Measurements from ENCODE around the gene IL17F.

IL17F gene

DNA sequence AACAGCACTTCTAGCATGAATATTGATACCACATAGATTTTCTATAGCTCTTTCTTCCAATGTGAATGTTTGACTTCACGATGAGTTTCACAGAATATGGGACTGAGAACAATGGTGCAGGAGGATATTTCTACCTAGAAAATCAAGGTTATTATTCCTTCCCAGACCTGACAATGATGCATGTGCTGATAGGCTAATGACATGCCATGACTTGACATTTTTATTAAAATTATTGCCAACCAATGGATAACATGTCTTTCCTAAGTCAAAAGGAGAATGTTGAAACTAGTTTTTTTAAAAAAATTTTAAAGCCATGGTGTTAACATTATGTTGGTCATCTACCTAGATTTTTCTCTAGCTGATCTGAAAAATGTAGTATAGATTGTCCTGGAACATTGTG lies 57.2 kb downstream of the IL17F start:
- H3K27ac Mint-ChIP-seq, result no peak overlapping the region
- peaks cover 3% of the 10 kb centered on the region for H3K9me3 Mint-ChIP-seq
- H3K36me3 Mint-ChIP-seq (ENCODE audit: low read depth), result no peaks in the 10 kb centered on the region
- peaks cover 68% of the 10 kb centered on the region for H3K27me3 Mint-ChIP-seq
- H3K4me3 Mint-ChIP-seq, result no peak overlapping the region
- H3K4me1 Mint-ChIP-seq (ENCODE audit: low read depth), result peaks cover 4% of the 10 kb centered on the region

All from stimulated activated naive CD8-positive, alpha-beta T cell treated with anti-CD3 and anti-CD28 coated beads, Interleukin-15, Interleukin-2, amounts not matched to agents 100 ng/mL and 50 ng/mL, for 24 hours (primary cell).